Stimulated activated CD8-positive, alpha-beta memory T cell treated with anti-CD3 and anti-CD28 coated beads, Interleukin-12 subunit alpha, Interleukin-12 subunit beta, amount 100 ng/mL, for 24 hours (primary cell): ENCODE data around the gene ARHGEF16.

Experiments
- DNase-seq: peaks from one replicate; pipeline ENCODE4 v3.0.0-alpha.2; 2020; ENCODE audit errors: extremely low read depth

ARHGEF16 gene

DNA sequence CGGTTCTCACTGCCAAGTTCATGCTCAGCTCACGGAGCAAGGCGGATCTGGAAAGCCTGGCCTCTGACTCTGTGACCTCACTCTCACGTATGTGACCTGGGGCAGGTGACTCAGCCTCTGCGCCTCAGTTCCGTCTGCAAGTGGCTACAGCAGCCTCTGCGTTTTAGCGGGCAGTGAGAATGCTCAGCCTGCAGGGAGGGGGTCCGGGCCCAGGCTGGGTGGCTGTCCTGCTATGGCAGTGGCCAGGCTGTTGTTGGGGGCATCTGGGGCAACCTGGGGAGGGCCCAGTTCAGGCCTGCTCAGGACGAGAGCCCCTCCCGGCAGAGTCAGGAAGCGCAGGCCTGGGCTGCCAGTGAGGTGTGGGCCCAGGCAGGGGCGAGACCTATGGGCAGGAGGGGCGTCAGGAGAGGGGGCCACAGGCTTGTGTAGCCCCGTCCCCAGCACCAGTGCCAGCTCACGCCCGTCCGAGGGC is 27.9 kb downstream of the ARHGEF16 start:
- no peak for DNase-seq

- no peak for DNase-seq
Measured at GRCh38 chr1:3483380-3483779, 28.9 kb downstream of the ARHGEF16 start.

GRCh38 chr1:3483801-3484444 is 29.5 kb downstream of the ARHGEF16 start:
- DNase-seq, result no peak

- DNase-seq, result no peak
Measured at GRCh38 chr1:3485016-3485415, 30.6 kb downstream of the ARHGEF16 start.

DNA sequence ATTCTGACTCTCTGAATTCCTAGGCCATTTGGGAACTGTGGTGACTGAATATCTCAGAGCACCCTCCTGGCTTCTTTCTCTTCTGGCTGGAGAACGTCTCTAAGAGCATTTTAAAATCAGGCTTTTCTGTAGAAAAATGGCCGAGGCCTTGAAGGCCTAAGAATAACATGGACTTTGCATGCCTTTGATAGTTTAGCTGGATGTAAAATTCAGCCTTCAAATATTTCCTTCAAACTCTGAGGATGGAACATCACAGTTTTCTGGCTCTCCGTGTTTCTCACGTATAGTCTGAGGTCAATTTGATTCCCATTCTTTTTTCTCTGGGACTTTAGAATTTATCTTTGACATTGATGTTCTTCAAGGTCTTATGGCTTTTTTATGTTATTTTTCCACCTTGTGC is 34.0 kb downstream of the ARHGEF16 start:
- DNase-seq, result no peak

- DNase-seq, result no peak
Measured at GRCh38 chr1:3490046-3490745, 35.7 kb downstream of the ARHGEF16 start.

DNA sequence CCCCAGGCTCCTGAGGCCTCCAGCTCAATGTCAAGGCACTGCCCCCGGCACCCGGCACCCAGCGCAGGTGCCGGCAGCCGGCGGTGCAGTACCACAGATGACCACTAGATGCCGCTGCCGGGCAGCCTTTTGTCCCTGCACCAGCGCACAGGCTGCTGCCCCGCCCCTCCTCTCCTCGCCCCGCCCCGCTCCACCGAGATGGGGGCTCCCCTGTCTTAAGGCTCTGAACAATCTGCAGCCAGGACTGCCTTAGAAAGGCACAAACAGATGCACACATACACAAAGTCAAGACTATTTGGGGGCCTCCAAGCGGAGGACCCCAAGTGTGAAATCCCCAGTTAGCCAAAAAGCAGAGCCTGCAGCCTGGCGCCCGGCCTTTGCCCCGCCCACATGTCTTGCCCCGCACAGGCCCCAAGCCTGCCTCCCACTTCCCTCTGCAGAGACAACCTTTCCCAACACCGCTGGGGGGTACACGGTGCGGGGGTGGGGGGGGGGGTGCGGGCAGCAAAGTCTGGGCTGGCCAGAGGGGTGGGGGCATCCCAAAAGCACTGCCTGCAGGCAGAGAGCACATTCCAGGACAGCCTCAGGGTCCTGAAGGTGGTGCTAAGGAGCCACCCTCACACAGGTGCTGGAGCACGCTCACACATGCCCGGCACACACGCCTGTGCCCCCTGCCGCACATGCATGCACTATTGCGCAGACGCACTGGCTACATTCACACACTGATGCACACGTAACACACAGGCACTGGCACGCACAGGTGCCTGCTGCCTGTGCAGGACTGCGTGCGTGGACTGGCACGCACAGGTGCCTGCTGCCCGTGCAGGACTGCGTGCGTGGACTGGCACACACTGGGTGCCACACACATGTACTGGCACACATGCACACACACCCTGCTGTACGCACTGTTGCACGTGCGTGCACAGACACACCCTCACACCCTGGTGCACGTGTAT is 37.1 kb downstream of the ARHGEF16 start:
- peak; percentile 69 for DNase-seq

DNA sequence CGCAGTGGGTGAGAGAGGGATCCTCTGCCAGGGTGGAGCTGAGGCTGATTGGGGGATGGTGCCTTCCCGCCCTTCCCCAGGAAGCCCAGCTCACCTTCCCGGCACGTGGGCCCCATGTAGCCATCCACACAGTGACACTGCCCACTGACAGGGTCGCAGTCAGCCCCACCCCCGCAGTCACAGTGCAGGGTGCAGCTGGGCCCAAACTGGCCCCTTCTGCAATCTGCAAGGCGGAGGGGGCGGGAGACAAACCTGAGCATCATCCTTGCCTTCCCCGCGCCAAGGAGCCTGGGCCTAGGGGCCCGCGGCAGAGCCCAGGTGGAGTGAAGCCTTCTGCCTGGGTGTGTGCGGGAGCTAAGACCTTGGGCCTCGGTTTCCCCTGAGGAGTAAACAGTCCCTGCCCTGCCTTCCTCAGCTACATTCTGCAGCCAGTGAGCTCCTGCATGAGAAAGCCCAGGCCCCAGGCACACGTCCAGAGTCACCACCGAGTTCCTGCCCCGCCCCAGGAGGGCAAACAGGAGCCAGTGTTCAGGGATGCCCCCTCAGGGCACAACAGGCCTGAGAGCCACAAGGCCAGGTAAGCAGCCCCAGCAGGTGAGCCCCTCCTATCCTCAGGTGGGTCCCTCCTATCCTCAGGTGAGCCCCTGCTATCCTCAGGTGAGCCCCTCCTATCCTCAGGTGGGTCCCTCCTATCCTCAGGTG is 38.2 kb downstream of the ARHGEF16 start:
- DNase-seq, result no peak

DNA sequence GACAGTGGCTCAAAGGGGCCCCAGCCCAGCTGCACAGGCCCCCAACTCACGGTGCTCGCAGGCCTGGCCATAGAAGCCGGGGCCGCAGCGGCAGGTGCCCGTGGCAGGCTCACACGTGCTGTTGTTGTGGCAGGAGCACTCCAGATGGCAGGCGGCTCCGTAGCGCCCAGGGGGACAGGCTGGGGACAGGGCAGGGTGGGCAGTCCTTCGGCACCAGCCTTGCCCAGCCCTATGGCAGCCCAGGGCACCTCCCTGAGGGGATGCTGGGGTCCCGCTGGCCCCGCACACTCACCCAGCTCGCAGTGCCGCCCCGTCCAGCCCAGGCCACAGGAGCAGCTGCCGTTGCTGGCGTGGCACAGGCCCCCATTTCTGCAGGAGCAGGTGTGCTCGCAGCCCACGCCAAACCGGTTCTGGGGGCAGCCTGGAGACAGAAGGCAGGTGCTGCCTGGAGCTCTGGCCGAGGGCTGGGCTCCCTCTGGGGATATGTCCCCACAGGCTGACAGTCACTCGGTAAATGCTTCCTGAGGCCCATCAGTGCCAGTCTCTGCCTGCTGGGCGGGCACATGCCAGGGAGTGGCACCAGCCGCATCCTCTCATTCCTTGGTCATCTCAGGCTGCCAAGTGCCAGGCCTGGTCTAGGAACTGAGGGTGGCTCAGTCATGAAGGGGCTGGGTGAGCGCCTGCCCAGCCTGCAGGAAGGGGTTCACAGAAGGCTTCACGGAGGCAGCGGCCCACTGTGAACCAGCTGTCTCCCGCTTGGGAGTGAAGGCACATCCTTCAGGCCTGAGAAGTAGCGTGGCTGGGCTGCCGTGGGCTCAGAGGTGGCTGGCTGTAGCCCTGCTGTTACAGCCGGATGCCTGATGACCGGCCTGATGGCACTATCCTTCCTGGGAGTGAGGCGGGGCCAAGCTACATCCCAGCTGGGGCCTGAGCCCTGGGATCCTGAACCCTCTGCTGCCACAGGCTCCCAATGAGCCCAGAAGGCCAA is 40.1 kb downstream of the ARHGEF16 start:
- no peak for DNase-seq

DNA sequence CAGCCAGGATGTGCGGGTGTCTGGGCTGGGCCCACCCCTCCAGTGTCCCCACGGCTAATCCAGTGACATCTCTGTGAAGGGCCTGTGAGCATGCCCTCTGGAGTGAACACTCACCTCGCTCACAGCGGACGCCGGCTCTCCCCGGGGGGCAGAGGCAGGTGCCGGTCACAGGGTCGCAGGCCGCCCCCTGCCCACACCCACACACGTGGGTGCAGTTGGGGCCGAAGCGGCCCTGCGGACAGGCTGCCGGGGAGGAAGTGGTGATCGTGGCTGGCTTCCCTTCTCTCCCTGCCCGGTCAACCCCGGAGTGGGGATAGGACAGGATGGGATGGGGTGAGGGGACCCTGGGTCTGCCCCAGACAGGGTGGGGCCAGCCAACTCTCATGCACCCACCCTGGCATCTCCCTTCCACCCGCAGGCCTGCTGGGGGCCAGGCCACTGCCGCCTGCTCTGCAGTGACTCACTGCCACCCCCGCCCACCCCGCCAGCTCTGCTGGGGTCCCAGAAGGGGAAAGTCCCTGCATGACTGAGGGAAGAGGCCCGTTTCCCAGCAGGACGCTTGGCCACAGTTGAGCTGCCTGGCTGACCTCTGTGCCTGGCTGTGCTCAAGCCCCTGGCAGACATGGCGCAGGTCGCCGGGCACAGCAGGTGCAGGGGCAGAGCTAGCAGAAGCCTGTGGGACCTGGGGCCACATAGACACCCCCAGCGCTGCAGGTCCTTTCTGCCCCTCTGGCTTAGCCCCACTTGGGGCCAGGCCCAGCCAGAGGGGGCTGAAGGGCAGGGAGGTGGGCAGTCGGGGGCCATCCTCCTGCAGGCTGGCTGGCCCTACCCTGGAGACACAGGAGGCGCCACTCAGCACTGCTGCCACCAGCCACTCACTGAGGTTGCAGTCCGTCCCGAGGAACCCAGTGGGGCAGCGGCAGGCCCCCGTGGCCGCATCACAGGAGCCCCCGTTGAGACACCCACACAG is 41.6 kb downstream of the ARHGEF16 start:
- no peak for DNase-seq

DNA sequence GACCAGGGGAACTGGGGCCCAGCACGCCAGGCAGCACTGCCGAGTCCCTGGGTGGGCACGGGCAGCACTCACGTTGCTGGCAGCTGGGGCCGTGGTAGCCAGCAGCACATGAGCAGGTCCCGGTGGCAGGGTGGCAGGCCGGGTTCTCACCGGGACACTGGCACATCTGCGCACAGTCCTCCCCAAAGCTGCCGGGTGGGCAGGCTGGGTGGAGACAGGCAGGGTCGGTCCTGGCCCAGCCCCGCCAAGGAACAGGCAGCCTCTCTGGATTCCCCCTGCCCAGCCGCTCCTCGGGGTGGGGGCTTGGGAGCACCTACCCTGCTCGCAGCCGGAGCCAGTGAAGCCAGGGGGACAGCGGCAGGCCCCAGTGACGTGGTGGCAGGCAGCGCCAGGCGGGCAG is 42.5 kb downstream of the ARHGEF16 start:
- DNase-seq, result no peak

DNA sequence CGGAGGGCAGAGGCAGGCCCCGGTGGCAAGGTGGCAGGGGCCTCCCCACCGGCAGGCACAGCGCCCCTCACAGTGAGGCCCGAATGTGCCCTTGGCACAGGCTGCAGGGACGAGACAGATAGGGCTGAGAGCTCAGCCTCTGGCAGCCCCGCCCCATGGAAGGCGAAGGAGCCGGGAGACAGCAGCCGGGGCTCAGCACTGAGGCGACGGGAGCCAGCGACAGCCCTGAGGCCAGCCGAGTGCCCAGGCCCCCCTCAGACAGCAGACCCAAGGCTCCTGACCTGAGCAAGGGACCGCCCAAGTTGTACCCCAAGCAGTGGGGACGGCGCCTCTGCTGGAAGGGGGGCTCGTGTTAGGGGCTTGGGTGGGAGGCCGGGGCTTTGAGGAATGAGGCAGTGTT is 43.1 kb downstream of the ARHGEF16 start:
- DNase-seq, result no peak

GRCh38 chr1:3498246-3498930 is 43.9 kb downstream of the ARHGEF16 start:
- no peak for DNase-seq

GRCh38 chr1:3498986-3499385 is 44.5 kb downstream of the ARHGEF16 start:
- DNase-seq, result no peak

- no peak for DNase-seq
Measured at GRCh38 chr1:3499611-3500010, 45.1 kb downstream of the ARHGEF16 start.

- DNase-seq, result no peak
Measured at GRCh38 chr1:3500265-3500835, 45.9 kb downstream of the ARHGEF16 start.

- DNase-seq, result no peak
Measured at GRCh38 chr1:3501437-3501836, 47.0 kb downstream of the ARHGEF16 start.

DNA sequence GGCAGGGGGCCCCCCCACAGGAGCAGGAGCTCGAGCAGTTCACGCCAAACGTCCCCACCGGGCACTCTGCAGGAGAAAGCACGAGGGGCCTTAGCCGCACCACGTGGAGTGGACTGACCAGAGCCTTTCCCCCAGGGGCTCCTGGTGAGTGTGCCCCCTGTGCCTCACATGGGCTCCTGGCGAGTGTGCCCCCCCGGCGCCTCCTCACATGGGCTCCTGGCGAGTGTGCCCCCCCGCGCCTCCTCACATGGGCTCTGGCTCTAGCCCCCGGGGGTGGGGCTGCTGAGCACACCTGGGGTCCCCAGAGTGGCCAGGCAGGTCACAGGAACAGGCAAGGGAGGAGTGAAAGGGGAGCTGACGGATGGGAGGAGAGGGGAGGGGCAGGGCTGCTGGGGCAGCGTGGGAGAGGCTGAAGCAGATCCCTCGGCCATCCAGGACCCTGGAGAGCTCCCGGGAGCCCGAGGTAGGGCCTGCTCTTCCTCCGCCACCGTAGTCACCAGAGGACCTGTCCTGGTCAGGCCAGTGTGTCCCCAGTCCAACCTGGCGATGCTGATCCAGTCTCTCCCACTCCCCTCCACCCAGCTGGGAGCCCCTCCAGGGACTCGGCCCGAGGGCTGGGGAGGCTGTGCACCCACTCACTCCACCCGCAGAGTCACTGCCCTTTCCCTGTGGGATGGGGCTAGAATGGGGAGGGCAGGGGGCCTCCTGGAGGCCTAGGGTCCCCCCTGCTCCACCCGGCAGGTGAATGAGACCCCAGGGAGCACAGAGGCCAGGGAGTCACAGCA is 47.6 kb downstream of the ARHGEF16 start:
- no peak for DNase-seq
